HG03175 (cell line): ENCODE data around the gene ADARB1.

Experiments used
- ATAC-seq: cut with Tn5 transposase; IDR thresholded peaks from one replicate; pipeline ENCODE4 v1.9.1; 2021; ENCODE audit warnings: mild to moderate bottlenecking, moderate library complexity; ENCODE audit not compliant: unreplicated experiment

The ADARB1 gene

GRCh38 chr21:45146306-45146705 is 71.9 kb downstream of the ADARB1 start:
- ATAC-seq = no peak

DNA sequence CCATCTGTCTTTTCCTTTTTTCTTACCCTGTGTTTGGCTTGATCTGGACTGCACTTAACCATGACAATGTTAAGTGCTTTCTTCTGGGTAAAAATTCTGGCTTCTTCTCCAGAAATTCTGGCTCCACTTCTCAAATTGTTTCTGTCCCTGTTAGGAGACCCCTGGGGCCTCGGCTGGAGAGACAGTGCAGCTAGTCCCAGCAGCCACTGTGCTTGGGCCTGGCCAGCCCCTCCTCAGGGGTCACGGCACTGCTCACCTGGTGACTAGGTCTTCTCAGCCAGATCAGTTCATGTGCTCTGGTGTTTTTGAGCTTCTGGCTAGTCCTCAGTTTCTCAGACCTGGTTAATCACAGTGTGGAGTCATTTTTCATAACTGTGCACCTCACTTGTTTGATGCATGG is 72.4 kb downstream of the ADARB1 start:
- ATAC-seq = no peak

- no peak for ATAC-seq
Observed at GRCh38 chr21:45147473-45148315, 73.3 kb downstream of the ADARB1 start.

DNA sequence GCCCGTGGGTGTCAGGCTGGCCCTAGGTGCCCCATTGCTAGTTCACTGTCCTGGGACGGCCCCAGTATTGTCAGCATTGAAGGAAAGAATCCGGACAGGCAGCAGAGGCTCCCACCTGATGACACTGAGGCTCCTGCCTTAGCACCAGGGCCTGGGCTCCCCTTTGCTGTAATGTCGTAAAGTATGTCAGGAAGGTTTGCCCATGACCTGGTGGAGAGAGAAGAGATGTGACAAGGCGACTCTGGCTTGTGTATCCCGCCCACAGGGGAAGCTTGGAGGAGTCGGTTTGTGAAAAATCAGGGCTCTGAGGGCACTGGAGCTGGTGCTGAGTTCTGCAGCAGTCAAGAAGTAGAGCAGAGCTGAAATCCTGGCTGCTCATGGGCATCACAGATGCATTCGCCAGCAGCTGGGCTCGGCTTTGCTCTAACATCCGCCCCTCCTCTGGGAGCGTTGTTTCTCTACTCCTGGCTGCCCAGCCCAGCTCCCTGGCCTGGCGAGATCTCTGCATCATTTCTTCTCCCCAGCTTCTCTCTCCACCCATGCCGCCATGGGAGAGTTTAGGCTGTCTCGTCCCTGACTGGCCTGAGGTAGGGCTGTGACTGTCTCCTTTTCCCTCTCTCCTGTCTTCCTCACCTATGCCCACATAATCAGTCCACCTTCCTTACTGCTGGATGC is 74.1 kb downstream of the ADARB1 start:
- no peak for ATAC-seq

- no peak for ATAC-seq
Observed at GRCh38 chr21:45149021-45149420, 74.6 kb downstream of the ADARB1 start.

GRCh38 chr21:45150638-45151131 is 76.3 kb downstream of the ADARB1 start:
- ATAC-seq = no peak

- ATAC-seq = no peak
Observed at GRCh38 chr21:45151445-45152160, 77.2 kb downstream of the ADARB1 start.

DNA sequence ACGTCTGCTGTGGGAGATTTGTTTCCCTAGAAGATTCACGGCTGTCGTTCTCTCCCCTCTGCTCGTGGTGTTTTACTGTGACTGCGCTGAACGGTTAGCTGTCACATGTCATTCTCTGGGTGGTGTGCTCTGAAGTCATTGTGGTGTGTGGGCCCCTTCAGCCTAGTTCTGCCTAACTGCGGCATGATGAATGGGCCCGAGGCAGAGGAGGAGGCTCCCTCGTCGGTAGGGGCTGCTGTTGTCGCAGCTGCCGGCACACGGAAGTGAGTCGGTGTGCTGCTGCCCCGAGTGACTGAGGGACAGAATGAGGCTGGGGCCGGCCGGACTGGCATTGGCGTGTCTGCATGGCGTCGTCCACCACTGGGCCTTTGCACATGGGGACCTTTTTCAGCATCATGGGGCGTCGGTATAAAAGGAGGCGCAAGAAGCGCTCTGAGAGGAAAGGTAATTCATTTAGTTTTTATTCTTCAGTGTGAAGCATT is 77.9 kb downstream of the ADARB1 start:
- ATAC-seq = no peak

- ATAC-seq = no peak
Observed at GRCh38 chr21:45153358-45154318, 79.3 kb downstream of the ADARB1 start.

DNA sequence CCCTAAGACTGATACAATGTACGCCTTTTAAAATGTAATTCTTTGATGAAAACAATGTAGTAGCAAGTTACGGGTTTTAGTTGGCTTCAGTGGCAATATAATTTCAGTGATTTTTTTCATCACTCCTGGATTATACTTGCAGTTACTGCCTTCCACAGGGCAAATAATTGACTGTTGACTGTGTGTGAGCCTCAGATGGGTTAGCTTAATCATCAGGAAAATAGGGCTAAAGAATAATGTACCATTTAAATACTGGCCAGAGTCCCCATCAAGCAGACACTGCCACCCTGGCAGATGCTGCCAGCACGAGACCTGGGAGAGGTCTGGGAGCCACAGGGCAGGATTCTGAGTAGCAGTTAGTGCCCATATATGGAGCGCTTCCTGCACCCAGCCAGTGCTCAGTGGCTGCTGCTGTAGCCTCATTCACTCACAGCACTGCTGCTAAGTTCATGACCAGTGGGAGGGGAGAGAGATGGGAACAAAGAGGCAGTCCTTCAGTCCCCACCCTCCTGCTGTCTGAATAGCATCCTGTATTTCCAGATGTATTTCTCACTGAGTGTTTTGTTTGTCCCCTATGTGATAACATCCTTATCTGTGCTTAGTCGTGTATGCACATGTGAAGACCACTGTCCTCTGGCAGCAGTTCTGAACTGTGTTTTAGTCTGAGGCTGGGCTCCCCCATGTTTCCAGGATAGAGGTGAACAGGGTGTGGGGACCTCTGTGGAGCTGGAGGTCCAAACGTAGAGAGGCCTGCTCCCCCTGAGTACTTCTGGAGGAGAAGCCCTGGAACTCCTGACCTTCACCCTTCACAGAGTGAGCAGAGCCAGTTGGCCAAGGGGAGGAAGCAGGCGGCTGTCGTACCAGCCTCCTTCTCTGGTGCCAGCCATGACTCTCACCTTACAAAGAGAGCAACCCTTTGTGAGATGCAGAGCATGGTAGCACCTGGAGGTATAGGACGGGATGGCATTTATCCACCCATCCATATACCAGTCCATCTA is 80.4 kb downstream of the ADARB1 start:
- no peak for ATAC-seq

DNA sequence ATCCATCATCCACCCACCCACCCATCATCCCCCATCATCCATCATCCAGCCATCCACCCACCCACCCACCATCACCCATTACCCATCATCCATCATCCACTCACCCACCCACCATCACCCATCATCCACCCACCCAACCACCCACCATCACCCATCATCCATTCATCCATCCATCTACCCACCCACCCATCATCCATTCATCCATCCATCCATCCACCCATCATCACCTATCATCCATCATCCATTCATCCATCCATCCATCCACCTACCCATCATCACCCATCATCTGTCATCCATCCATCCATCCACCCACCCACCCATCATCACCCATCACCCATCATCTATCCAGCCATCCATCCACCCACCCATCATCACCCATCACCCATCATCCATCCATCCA is 81.5 kb downstream of the ADARB1 start:
- ATAC-seq = no peak

- ATAC-seq = no peak
Observed at GRCh38 chr21:45156459-45156858, 82.1 kb downstream of the ADARB1 start.

DNA sequence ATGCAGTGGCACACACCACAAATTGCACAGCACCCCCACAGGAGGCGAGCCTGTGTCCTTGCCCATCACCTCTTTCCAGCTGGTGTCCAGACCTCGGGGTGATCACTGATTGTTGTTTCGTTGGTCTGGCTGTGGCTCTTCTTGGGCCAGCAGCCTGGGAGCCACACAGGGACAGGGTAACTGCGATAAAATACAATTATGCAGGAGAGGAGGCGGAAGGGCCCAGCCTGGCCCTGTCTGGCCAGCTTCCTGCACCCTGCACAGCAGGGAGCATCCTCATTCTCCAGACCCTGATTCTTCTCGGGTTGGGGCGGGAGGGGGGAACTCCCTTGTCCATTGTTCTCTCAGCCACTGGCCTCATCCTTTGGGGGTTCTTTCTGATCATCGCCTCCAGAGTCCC is 83.6 kb downstream of the ADARB1 start:
- no peak for ATAC-seq

DNA sequence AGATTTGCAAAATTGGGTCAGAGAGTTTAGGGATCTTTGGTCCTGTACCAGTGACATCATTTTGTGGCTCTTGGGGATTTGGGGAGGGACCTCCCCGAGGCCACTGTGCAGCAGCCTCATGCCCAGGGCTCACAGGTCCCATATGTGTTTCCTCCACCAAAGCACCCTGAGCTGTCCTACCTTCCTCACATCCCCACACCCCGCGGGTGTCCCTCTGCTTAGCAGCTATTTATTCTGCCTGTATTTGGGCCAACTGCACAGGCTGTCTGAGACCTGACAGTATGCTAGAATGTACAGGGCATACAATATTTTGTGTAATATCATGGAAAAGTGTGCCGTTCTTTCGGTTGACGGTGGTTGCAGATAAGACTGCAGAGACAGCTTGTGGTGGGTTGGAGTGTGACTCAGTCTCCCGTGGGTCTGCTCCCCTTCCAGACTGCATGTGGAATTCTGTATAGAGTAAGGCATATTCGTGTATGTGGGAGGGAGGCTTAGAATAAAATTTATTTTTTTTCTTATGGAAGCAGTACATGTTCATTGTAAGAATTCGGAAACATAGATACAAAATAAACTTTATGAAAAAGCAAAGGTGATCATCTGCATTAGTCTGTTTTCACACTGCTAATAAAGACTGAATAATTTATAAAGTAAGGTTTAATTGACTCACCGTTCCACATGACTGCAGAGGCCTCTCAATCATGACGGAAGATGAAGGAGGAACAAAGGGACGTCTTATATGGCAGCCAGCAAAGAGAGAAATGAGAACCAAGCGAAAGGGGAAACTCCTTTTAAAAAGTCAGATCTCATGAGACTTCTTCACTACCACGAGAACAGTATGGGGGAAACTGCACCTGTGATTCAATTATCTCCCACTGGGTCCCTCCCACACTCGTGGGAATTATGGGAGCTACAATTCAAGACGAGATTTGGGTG is 84.4 kb downstream of the ADARB1 start:
- no peak for ATAC-seq

- no peak for ATAC-seq
Observed at GRCh38 chr21:45160198-45160597, 85.8 kb downstream of the ADARB1 start.

DNA sequence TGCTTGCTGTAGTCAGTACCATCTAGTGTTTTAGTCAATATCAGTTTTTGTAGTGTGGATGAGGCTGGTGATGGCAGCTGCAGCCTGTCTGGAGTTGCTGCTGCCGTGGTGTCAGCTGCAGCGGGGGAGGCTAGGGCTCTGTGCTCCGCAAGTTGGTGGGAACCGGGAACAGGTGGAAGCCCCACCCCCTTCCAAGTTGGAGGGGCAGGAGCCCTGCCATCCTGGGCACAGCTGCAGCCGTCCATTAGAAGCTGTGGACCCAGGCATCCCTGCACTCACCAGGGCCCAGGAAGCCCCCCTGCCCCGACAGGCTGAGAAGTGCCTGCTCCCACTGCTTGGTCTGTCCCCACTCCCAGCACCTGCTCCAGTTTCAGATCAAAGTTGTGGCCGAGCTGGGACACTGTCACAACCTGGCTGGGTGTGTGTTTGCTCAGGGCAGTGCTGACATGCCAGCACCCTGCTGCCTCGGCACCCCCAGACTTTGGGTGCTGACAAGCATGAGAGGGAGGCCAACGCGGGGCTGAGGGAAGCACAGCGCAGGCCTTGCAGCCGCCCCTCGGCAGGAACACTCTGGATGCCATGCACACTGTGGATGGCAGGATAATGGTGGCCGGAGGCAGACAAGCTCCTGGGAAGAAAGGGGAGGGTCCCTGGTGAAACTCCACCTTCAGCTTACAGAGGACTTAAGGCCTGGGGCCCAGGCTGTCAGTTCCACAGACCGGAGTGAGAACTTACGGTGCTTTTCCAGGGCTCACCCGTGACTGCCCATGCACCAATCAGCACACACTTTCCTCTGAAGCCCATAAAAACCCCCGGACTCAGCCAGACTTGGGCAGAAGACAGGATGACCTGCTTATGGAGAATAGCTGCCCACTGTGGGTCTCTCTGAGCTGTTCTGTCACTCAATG is 86.9 kb downstream of the ADARB1 start:
- ATAC-seq = no peak

GRCh38 chr21:45162115-45162514 is 87.7 kb downstream of the ADARB1 start:
- no peak for ATAC-seq
